ENCODE measurements around the gene C9orf85.

The C9orf85 gene

DNA sequence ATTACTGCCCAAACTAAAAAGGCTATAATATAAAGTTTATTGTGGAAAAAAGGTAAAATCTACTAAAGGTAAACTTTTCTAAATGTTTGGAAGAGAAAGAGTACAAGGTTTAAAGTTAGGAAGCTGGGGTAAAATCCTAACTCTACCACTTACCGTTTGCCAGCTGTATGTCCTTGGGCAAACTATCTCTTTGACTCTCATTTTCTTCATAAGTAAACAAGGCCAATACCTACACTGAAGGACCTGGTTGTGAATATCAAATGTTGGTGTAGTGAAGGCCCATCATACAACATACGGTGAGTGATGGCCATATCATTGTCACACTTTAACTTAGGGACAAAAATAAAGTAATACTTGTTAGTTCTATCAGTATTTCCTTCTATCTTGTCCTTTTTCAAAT is 35.3 kb upstream of the C9orf85 start:
- H4K20me1 ChIP-seq (ENCODE audit: insufficient read depth, low read length) = no peaks in the 10 kb centered on the region
- H3K4me1 ChIP-seq (ENCODE audit: insufficient read depth, low read length, severe bottlenecking) = no peaks in the 10 kb centered on the region
- TF ChIP-seq, protein P1, sequence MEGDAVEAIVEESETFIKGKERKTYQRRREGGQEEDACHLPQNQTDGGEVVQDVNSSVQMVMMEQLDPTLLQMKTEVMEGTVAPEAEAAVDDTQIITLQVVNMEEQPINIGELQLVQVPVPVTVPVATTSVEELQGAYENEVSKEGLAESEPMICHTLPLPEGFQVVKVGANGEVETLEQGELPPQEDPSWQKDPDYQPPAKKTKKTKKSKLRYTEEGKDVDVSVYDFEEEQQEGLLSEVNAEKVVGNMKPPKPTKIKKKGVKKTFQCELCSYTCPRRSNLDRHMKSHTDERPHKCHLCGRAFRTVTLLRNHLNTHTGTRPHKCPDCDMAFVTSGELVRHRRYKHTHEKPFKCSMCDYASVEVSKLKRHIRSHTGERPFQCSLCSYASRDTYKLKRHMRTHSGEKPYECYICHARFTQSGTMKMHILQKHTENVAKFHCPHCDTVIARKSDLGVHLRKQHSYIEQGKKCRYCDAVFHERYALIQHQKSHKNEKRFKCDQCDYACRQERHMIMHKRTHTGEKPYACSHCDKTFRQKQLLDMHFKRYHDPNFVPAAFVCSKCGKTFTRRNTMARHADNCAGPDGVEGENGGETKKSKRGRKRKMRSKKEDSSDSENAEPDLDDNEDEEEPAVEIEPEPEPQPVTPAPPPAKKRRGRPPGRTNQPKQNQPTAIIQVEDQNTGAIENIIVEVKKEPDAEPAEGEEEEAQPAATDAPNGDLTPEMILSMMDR (IDR thresholded peaks at IDR 0.05; ENCODE audit: low read length) = no peak
- no peak for TF ChIP-seq EZH2 (IDR thresholded peaks at IDR 0.05; ENCODE audit: borderline replicate concordance, low read length)
- no peak overlapping the region for H3K4me2 ChIP-seq (ENCODE audit: low read length)
- no peak overlapping the region for H3K27ac ChIP-seq (ENCODE audit: low read depth, low read length, poor library complexity, severe bottlenecking)
- H3K9me3 ChIP-seq (ENCODE audit: low read length) = peaks cover 22% of the 10 kb centered on the region
- H3K36me3 ChIP-seq (ENCODE audit: insufficient read depth, low read length) = peaks cover 10% of the 10 kb centered on the region
- H3K79me2 ChIP-seq (ENCODE audit: insufficient read depth, low read length) = peaks cover 47% of the 10 kb centered on the region
- H2AFZ ChIP-seq (ENCODE audit: low read length) = no peak overlapping the region
- no peak overlapping the region for H3K4me3 ChIP-seq (ENCODE audit: low read depth, low read length, poor library complexity, severe bottlenecking)
- no peaks in the 10 kb centered on the region for H3K27me3 ChIP-seq (ENCODE audit: insufficient read depth, low read length)
- H3K9me2 ChIP-seq (ENCODE audit: low read depth, low read length) = no peaks in the 10 kb centered on the region
- no peaks in the 10 kb centered on the region for H3F3A ChIP-seq (ENCODE audit: insufficient read depth, low read length)
- H3K9ac ChIP-seq (ENCODE audit: low read length) = no peak overlapping the region

- Histone ChIP-seq H2AFZ (ENCODE audit: low read length) (no peak overlapping the region), H3K36me3 (ENCODE audit: insufficient read depth, low read length) (peaks cover 7% of the 10 kb centered on the region), H3K27ac (ENCODE audit: low read depth, low read length, poor library complexity, severe bottlenecking) (no peak overlapping the region), H3K4me2 (ENCODE audit: low read length) (no peak overlapping the region), H3F3A (ENCODE audit: insufficient read depth, low read length) (no peaks in the 10 kb centered on the region), H3K79me2 (ENCODE audit: insufficient read depth, low read length) (peaks cover 51% of the 10 kb centered on the region), H3K4me3 (ENCODE audit: low read depth, low read length, poor library complexity, severe bottlenecking) (no peak overlapping the region), H3K9me3 (ENCODE audit: low read length) (peaks cover 27% of the 10 kb centered on the region), H3K27me3 (ENCODE audit: insufficient read depth, low read length) (no peaks in the 10 kb centered on the region), H3K9me2 (ENCODE audit: low read depth, low read length) (no peaks in the 10 kb centered on the region), H3K9ac (ENCODE audit: low read length) (no peak overlapping the region), H4K20me1 (ENCODE audit: insufficient read depth, low read length) (no peaks in the 10 kb centered on the region), H3K4me1 (ENCODE audit: insufficient read depth, low read length, severe bottlenecking) (no peaks in the 10 kb centered on the region)
- TF ChIP-seq, protein P1 (IDR thresholded peaks at IDR 0.05; ENCODE audit: low read length) = no peak
- no peak for TF ChIP-seq EZH2 (IDR thresholded peaks at IDR 0.05; ENCODE audit: borderline replicate concordance, low read length)
These were observed 34.6 kb upstream of the C9orf85 start for GRCh38 chr9:71876829-71877228.

DNA sequence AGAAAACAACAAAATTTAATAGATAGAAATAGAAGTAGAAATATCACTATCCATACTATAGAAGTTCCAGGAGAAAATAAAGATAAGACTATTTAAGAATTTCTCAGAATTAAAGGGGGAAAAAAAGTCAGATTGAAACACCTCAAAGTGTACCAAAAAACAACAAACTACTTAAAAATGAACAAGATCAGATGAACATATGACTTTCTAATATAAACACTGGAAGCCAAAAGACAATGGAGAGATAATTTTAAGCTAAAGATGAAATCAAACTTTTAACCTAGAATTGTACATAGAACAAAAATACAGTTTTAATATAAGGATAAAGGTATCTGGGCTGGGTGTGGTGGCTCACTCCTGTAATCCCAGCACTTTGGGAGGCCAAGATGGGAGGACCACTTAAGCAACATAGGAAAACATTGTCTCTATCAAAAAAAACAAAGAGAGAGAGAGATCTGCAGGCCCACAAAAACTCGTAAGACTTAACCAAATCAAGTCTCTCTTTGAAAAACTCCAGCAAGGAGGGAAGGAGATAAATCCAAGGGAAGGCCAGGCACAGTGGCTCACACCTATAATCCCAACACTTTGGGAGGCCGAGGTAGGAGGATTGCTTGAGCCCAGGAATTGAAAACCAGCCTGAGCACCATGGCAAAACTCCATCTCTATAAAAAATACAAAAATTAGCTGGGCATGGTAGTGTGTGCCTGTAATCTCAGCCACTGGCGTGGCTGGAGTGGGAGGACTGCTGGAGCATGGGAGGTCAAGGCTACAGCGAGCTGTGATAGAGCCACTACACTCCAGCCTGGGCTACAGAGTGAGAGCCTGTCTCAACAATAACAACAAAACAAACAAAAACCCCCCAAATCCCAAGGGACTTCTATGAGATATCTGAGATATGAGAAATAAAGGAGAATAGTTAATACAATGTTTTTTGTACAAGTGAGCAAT is 32.8 kb upstream of the C9orf85 start:
- Histone ChIP-seq H2AFZ (ENCODE audit: low read length) (no peak overlapping the region), H3K36me3 (ENCODE audit: insufficient read depth, low read length) (peaks cover 6% of the 10 kb centered on the region), H3F3A (ENCODE audit: insufficient read depth, low read length) (no peaks in the 10 kb centered on the region), H3K9me3 (ENCODE audit: low read length) (peaks cover 28% of the 10 kb centered on the region), H4K20me1 (ENCODE audit: insufficient read depth, low read length) (no peaks in the 10 kb centered on the region), H3K4me2 (ENCODE audit: low read length) (no peak overlapping the region), H3K79me2 (ENCODE audit: insufficient read depth, low read length) (peaks cover 59% of the 10 kb centered on the region), H3K27me3 (ENCODE audit: insufficient read depth, low read length) (no peaks in the 10 kb centered on the region), H3K27ac (ENCODE audit: low read depth, low read length, poor library complexity, severe bottlenecking) (no peak overlapping the region), H3K4me1 (ENCODE audit: insufficient read depth, low read length, severe bottlenecking) (no peaks in the 10 kb centered on the region), H3K9ac (ENCODE audit: low read length) (no peak overlapping the region), H3K4me3 (ENCODE audit: low read depth, low read length, poor library complexity, severe bottlenecking) (no peak overlapping the region), H3K9me2 (ENCODE audit: low read depth, low read length) (no peaks in the 10 kb centered on the region)
- no peak for TF ChIP-seq EZH2 (IDR thresholded peaks at IDR 0.05; ENCODE audit: borderline replicate concordance, low read length)
